GM12891 (cell line): ENCODE data around the gene TNNT1.

Source experiments
- DNase-seq: peaks from one replicate; pipeline ENCODE4 v3.0.0; 2011; ENCODE audit warnings: low spot score; ENCODE audit not compliant: insufficient read length
- FAIRE-seq: peaks from 2 replicates; lab custom pipeline; 2011; peaks lifted over from hg19 to GRCh38; lab: Jason Lieb, UNC
- PAX5 ChIP-seq: IDR thresholded peaks from 2 replicates; pipeline ENCODE4 v1.6.1; 2011; ENCODE audit warnings: low read length, moderate library complexity, mild to moderate bottlenecking; ENCODE audit not compliant: insufficient read depth, severe bottlenecking
- POLR2A ChIP-seq: IDR thresholded peaks from 2 replicates; pipeline ENCODE4 v1.6.1; 2011; ENCODE audit warnings: low read depth, low read length, control low read depth
- POLR2AphosphoS5 ChIP-seq: IDR thresholded peaks from 2 replicates; pipeline ENCODE4 v1.6.1; 2011; ENCODE audit warnings: low read depth, low read length, control low read depth
- POU2F2 ChIP-seq: IDR thresholded peaks from 2 replicates; pipeline ENCODE4 v1.6.1; 2011; ENCODE audit warnings: low read depth, mild to moderate bottlenecking, control low read depth, low read length, moderate library complexity
- SPI1 ChIP-seq: IDR thresholded peaks from 2 replicates; pipeline ENCODE4 v1.6.1; 2011; ENCODE audit warnings: low read depth, low read length, control low read depth
- TAF1 ChIP-seq: IDR thresholded peaks from 2 replicates; pipeline ENCODE4 v1.6.1; 2011; ENCODE audit warnings: low read depth, low read length, control low read depth

The TNNT1 gene

GRCh38 chr19:55171440-55171839 is 22.4 kb upstream of the TNNT1 start:
- DNase-seq = no peak
- TF ChIP-seq TAF1 = no peak
- no peak for TF ChIP-seq POLR2AphosphoS5
- TF ChIP-seq PAX5 = no peak
- TF ChIP-seq SPI1 = no peak
- no peak for TF ChIP-seq POLR2A
- no peak for TF ChIP-seq POU2F2
- FAIRE-seq = no peak

GRCh38 chr19:55169136-55169535 is 20.1 kb upstream of the TNNT1 start:
- FAIRE-seq = no peak
- no peak for DNase-seq
- TF ChIP-seq POLR2AphosphoS5 = no peak
- no peak for TF ChIP-seq TAF1
- TF ChIP-seq SPI1 = no peak
- no peak for TF ChIP-seq POLR2A
- TF ChIP-seq PAX5 = no peak
- no peak for TF ChIP-seq POU2F2

- TF ChIP-seq POU2F2 (no peak), PAX5 (no peak), SPI1 (no peak), POLR2A (no peak), POLR2AphosphoS5 (no peak), TAF1 (no peak)
- FAIRE-seq (no peak), DNase-seq (peak; percentile 93)
Measured at GRCh38 chr19:55166530-55167268, 17.7 kb upstream of the TNNT1 start, which contains the start of gene DNAAF3. Gene DNAAF3, minus strand, starts transcription at chr19:55166613. Its CDS starts 200 bp downstream, at chr19:55166413.

GRCh38 chr19:55165952-55166529 is 17.0 kb upstream of the TNNT1 start:
- FAIRE-seq = no peak
- no peak for TF ChIP-seq POLR2A
- TF ChIP-seq SPI1 = no peak
- no peak for TF ChIP-seq PAX5
- no peak for TF ChIP-seq POLR2AphosphoS5
- TF ChIP-seq POU2F2 = no peak
- no peak for TF ChIP-seq TAF1

GRCh38 chr19:55161571-55162322 is 12.7 kb upstream of the TNNT1 start:
- DNase-seq = no peak
- no peak for FAIRE-seq
- TF ChIP-seq POLR2AphosphoS5 (no peak), SPI1 (no peak), PAX5 (no peak), TAF1 (no peak), POU2F2 (no peak), POLR2A (no peak)

More at GRCh38 chr19:55165952-55166529, 17.0 kb upstream of the TNNT1 start:
- no peak for DNase-seq

- no peak for FAIRE-seq
Measured at GRCh38 chr19:55160986-55161365, 12.0 kb upstream of the TNNT1 start.

GRCh38 chr19:55160128-55160985 is 11.4 kb upstream of the TNNT1 start:
- DNase-seq (peak; percentile 99), FAIRE-seq (peak; percentile 93)

More at GRCh38 chr19:55160986-55161365, 12.0 kb upstream of the TNNT1 start:
- DNase-seq = no peak
- no peak for TF ChIP-seq POU2F2
- TF ChIP-seq SPI1 = no peak
- TF ChIP-seq TAF1 = no peak
- no peak for TF ChIP-seq POLR2A
- TF ChIP-seq POLR2AphosphoS5 = no peak
- TF ChIP-seq PAX5 = no peak

GRCh38 chr19:55158848-55159749 is 10.1 kb upstream of the TNNT1 start:
- TF ChIP-seq POLR2A (no peak), POLR2AphosphoS5 (no peak), TAF1 (no peak), PAX5 (no peak), POU2F2 (no peak), SPI1 (no peak)
- DNase-seq = no peak
- no peak for FAIRE-seq

More at GRCh38 chr19:55160128-55160985, 11.4 kb upstream of the TNNT1 start:
- peak; percentile 17; the same call in 1 of the 2 replicates for TF ChIP-seq POU2F2
- TF ChIP-seq POLR2AphosphoS5 = no peak

- DNase-seq (no peak), FAIRE-seq (no peak)
- TF ChIP-seq POLR2A = no peak
Measured at GRCh38 chr19:55158423-55158822, 9.4 kb upstream of the TNNT1 start.
